GM19397 (cell line): Measurements from ENCODE around the gene FLAD1.

Experiments used
- ATAC-seq: cut with Tn5 transposase; IDR thresholded peaks from one replicate; pipeline ENCODE4 v1.9.1; 2021; ENCODE audit warnings: mild to moderate bottlenecking, moderate library complexity; ENCODE audit not compliant: unreplicated experiment

FLAD1 gene

GRCh38 chr1:155034318-155035208 is 51.4 kb downstream of the FLAD1 start:
- ATAC-seq: no peak

GRCh38 chr1:155035936-155036335 is 52.8 kb downstream of the FLAD1 start:
- no peak for ATAC-seq

- ATAC-seq: no peak
Measured at GRCh38 chr1:155037043-155037442, 53.9 kb downstream of the FLAD1 start.

GRCh38 chr1:155037851-155038441 is 54.8 kb downstream of the FLAD1 start:
- ATAC-seq: no peak

- ATAC-seq: no peak
Measured at GRCh38 chr1:155038602-155039307, 55.6 kb downstream of the FLAD1 start.

GRCh38 chr1:155039308-155039669 is 56.1 kb downstream of the FLAD1 start:
- ATAC-seq: no peak

GRCh38 chr1:155040358-155041093 is 57.4 kb downstream of the FLAD1 start:
- no peak for ATAC-seq
